GM23338 (cell line): ENCODE data around the gene ZFR2. TPM values are rescaled to one million over a fixed set of nuclear protein-coding genes. Genes with fewer than 3 reads are reported as not detected.

Experiments used
- ATAC-seq: fragments of 200-7000 bp; cut with Tn5 transposase; 3 replicates; pipeline ENCODE4 v1.9.1; 2020
- DNase-seq: peaks from one replicate; pipeline ENCODE4 v3.0.0-alpha.2; 2015; ENCODE audit warnings: low spot score
- H2AFZ ChIP-seq: fragments of 200-600 bp; sonication (generic); 2 replicates; pipeline ENCODE4 v1.8.0; 2016; ENCODE audit warnings: antibody characterized with exemption, mild to moderate bottlenecking, moderate library complexity
- H3F3A ChIP-seq: fragments of 200-600 bp; sonication (generic); replicated peaks from 2 replicates; pipeline ENCODE4 v1.8.0; 2017; ENCODE audit warnings: antibody characterized with exemption, mixed run types, low read depth
- H3K27ac ChIP-seq: fragments of 200-600 bp; sonication (generic); 2 replicates; pipeline ENCODE4 v1.6.1; 2016; ENCODE audit warnings: low read depth
- H3K27me3 ChIP-seq: fragments of 200-600 bp; sonication (generic); 2 replicates; pipeline ENCODE4 v1.8.0; 2016; ENCODE audit warnings: mild to moderate bottlenecking, mixed run types, moderate library complexity; ENCODE audit not compliant: insufficient read depth
- H3K36me3 ChIP-seq: fragments of 200-600 bp; sonication (generic); 2 replicates; pipeline ENCODE4 v1.8.0; 2016; ENCODE audit warnings: mild to moderate bottlenecking; ENCODE audit not compliant: insufficient read depth
- H3K4me1 ChIP-seq: fragments of 200-600 bp; sonication (generic); 2 replicates; pipeline ENCODE4 v1.8.0; 2016; ENCODE audit warnings: mild to moderate bottlenecking, moderate library complexity; ENCODE audit not compliant: insufficient read depth
- H3K4me2 ChIP-seq: fragments of 200-600 bp; sonication (generic); 2 replicates; pipeline ENCODE4 v1.7.1; 2017; ENCODE audit warnings: mixed run types
- H3K4me3 ChIP-seq: fragments of 200-600 bp; sonication (generic); 2 replicates; pipeline ENCODE4 v1.6.1; 2016; ENCODE audit warnings: mixed run types
- H3K79me2 ChIP-seq: fragments of 200-600 bp; sonication (generic); replicated peaks from 2 replicates; pipeline ENCODE4 v1.8.0; 2017; ENCODE audit warnings: mild to moderate bottlenecking; ENCODE audit not compliant: insufficient read depth
- H3K9me2 ChIP-seq: fragments of 200-600 bp; sonication (generic); 2 replicates; pipeline ENCODE4 v1.8.0; 2017; ENCODE audit not compliant: insufficient read depth
- H4K20me1 ChIP-seq: fragments of 200-600 bp; sonication (generic); replicated peaks from 2 replicates; pipeline ENCODE4 v1.8.0; 2017; ENCODE audit warnings: mild to moderate bottlenecking; ENCODE audit not compliant: insufficient read depth
- H3K27ac Mint-ChIP-seq: 2 replicates; pipeline ENCODE4 v1.8.0; 2020; ENCODE audit warnings: inconsistent platforms, mild to moderate bottlenecking, moderate library complexity, mixed read lengths
- H3K27me3 Mint-ChIP-seq: 3 replicates; pipeline ENCODE4 v1.8.0; 2022; ENCODE audit warnings: low read depth, mild to moderate bottlenecking, moderate library complexity, mixed read lengths, inconsistent platforms; ENCODE audit not compliant: insufficient read depth, poor library complexity
- H3K36me3 Mint-ChIP-seq: 3 replicates; pipeline ENCODE4 v1.8.0; 2021; ENCODE audit warnings: low read depth, mild to moderate bottlenecking, inconsistent platforms, moderate library complexity, mixed read lengths
- H3K4me1 Mint-ChIP-seq: 3 replicates; pipeline ENCODE4 v1.8.0; 2020; ENCODE audit warnings: mild to moderate bottlenecking, inconsistent platforms, mixed read lengths
- H3K4me3 Mint-ChIP-seq: 3 replicates; pipeline ENCODE4 v1.8.0; 2021; ENCODE audit warnings: moderate library complexity, mild to moderate bottlenecking, inconsistent platforms, mixed read lengths
- H3K9me3 Mint-ChIP-seq: 3 replicates; pipeline ENCODE4 v1.8.0; 2020; ENCODE audit warnings: moderate library complexity, mild to moderate bottlenecking, inconsistent platforms, mixed read lengths
- CREB1 ChIP-seq: fragments of 250-450 bp; sonication (Bioruptor Pico); IDR thresholded peaks from 2 replicates; pipeline ENCODE4 v1.5.0; 2020; ENCODE audit warnings: low read depth, mild to moderate bottlenecking, moderate library complexity
- CTCF ChIP-seq, 2 experiments: fragments of 200-600 bp in 1 of 2; sonication (generic) in 1 of 2; conservative IDR thresholded peaks; 2 replicates each; pipeline versions ENCODE4 v1.5.1 to v1.6.1; 2016 to 2017; ENCODE audit warnings: antibody characterized with exemption in 2 of 2, low read depth in 2 of 2, mild to moderate bottlenecking in 2 of 2, moderate library complexity in 1 of 2
- ETS1 ChIP-seq: IDR thresholded peaks from 2 replicates; pipeline ENCODE4 v1.6.1; 2016; ENCODE audit warnings: antibody characterized with exemption
- EZH2 ChIP-seq: fragments of 200-600 bp; sonication (generic); IDR thresholded peaks from one replicate; pipeline ENCODE4 v1.8.0; 2017; ENCODE audit warnings: antibody characterized with exemption, mild to moderate bottlenecking, low read depth; ENCODE audit not compliant: unreplicated experiment
- EZH2phosphoT487 ChIP-seq: fragments of 200-600 bp; sonication (generic); IDR thresholded peaks from one replicate; pipeline ENCODE4 v1.8.1; 2018; ENCODE audit warnings: antibody characterized with exemption; ENCODE audit not compliant: unreplicated experiment
- JUNB ChIP-seq: IDR thresholded peaks from one replicate; pipeline ENCODE4 v1.6.1; 2016; ENCODE audit warnings: antibody characterized with exemption; ENCODE audit not compliant: unreplicated experiment
- NANOG ChIP-seq: IDR thresholded peaks from 2 replicates; pipeline ENCODE4 v1.6.1; 2016; ENCODE audit warnings: antibody characterized with exemption, borderline replicate concordance
- POLR2AphosphoS5 ChIP-seq: IDR thresholded peaks from 2 replicates; pipeline ENCODE4 v1.6.1; 2016; ENCODE audit warnings: antibody characterized with exemption, low read depth
- REST ChIP-seq: IDR thresholded peaks from one replicate; pipeline ENCODE4 v1.6.1; 2018; ENCODE audit warnings: antibody characterized with exemption; ENCODE audit not compliant: unreplicated experiment
- STAT1 ChIP-seq: IDR thresholded peaks from one replicate; pipeline ENCODE4 v1.6.1; 2016; ENCODE audit warnings: antibody characterized with exemption; ENCODE audit not compliant: unreplicated experiment
- ZNF114 ChIP-seq: fragments of 250-450 bp; sonication (Bioruptor Pico); IDR thresholded peaks from 2 replicates; pipeline ENCODE4 v1.5.0; 2020; ENCODE audit warnings: mild to moderate bottlenecking, moderate library complexity
- ZNF331 ChIP-seq: fragments of 250-450 bp; sonication (Bioruptor Pico); IDR thresholded peaks from 2 replicates; pipeline ENCODE4 v1.5.0; 2020; ENCODE audit warnings: low read depth, mild to moderate bottlenecking, moderate library complexity
- ZNF462 ChIP-seq: fragments of 250-450 bp; sonication (Bioruptor Pico); IDR thresholded peaks from 2 replicates; pipeline ENCODE4 v1.5.0; 2020; ENCODE audit warnings: mild to moderate bottlenecking, moderate library complexity
- polyA plus RNA-seq: library from polyadenylated mRNA; unstranded; fragments of >200 nt; fragmentation: Nextera tagmentation; extraction: Ambion mirVana; gene quantifications from 2 replicates; pipeline ENCODE4 v1.2.1, GENCODE V29; 2016
- total RNA-seq: library from RNA; depleted of rRNA; stranded (reverse); fragments of >200 nt; shearing (Covaris generic); gene quantifications from 2 replicates; pipeline ENCODE4 v1.2.3, GENCODE V29; 2014

The ZFR2 gene
- total and polyA plus RNA-seq, 2 experiments from 2014 or later = 15.8 to 31.3 TPM

- H3K4me3 ChIP-seq = no peak overlapping the region
- TF ChIP-seq ZNF462 = no peak
- TF ChIP-seq REST = no peak
- no peak for TF ChIP-seq EZH2phosphoT487
- TF ChIP-seq STAT1 = no peak
- no peak for TF ChIP-seq CTCF (conservative IDR thresholded peaks at IDR 0.05; ENCODE audit: low read depth in 2 of 2)
- no peak for TF ChIP-seq ZNF331 (CRISPR knock-in tag)
- TF ChIP-seq JUNB = no peak
- no peak for TF ChIP-seq ETS1
- TF ChIP-seq ZNF114 (CRISPR knock-in tag) = no peak
- no peak for TF ChIP-seq NANOG
- TF ChIP-seq EZH2 = no peak
- no peak for TF ChIP-seq CREB1 (CRISPR knock-in tag)
- no peak for TF ChIP-seq POLR2AphosphoS5
- Mint-ChIP-seq H3K9me3 (no peaks in the 10 kb centered on the region), H3K27me3 (peaks cover 4% of the 10 kb centered on the region), H3K4me3 (no peak overlapping the region), H3K36me3 (peaks cover 11% of the 10 kb centered on the region), H3K4me1 (no peaks in the 10 kb centered on the region), H3K27ac (no peak overlapping the region)
- peaks cover 27% of the 10 kb centered on the region for H3K79me2 ChIP-seq
- H3K4me2 ChIP-seq = no peak overlapping the region
- H3F3A ChIP-seq = no peaks in the 10 kb centered on the region
- H3K27me3 ChIP-seq = no peaks in the 10 kb centered on the region
- no peak for ATAC-seq
- H2AFZ ChIP-seq = no peak overlapping the region
- DNase-seq = no peak
- H3K27ac ChIP-seq = no peak overlapping the region
- H3K9me2 ChIP-seq = no peaks in the 10 kb centered on the region
- no peaks in the 10 kb centered on the region for H3K36me3 ChIP-seq
- H3K4me1 ChIP-seq = no peaks in the 10 kb centered on the region
- H4K20me1 ChIP-seq = peaks cover 6% of the 10 kb centered on the region; the same call in 1 of the 2 replicates
These were observed 8.3 kb downstream of the ZFR2 start for GRCh38 chr19:3860499-3860898.
